Fibroblast of lung (primary cell): ENCODE data around the gene NOC4L. TPM values are rescaled to one million over a fixed set of nuclear protein-coding genes. Genes with fewer than 3 reads are reported as not detected.

Experiments
- DNase-seq, 2 donors: peaks; one replicate each; pipeline versions ENCODE4 v3.0.0 to v3.0.0-alpha.2; 2010; ENCODE audit warnings: low read depth in 2 of 2
- H2AFZ ChIP-seq: 2 replicates; pipeline ENCODE4 v1.5.1; 2012; ENCODE audit warnings: low read length, control low read depth, inconsistent platforms
- H3K27ac ChIP-seq: 2 replicates; pipeline ENCODE4 v1.5.1; 2011; ENCODE audit warnings: low read length, control low read depth; ENCODE audit not compliant: insufficient read depth
- H3K27me3 ChIP-seq: 2 replicates; pipeline ENCODE4 v1.5.1; 2011; ENCODE audit warnings: mild to moderate bottlenecking, low read length; ENCODE audit not compliant: control insufficient read depth, insufficient read depth
- H3K36me3 ChIP-seq: 2 replicates; pipeline ENCODE4 v1.5.1; 2011; ENCODE audit warnings: low read length; ENCODE audit not compliant: control insufficient read depth, insufficient read depth
- H3K4me1 ChIP-seq: 2 replicates; pipeline ENCODE4 v1.5.1; 2011; ENCODE audit warnings: low read length; ENCODE audit not compliant: control insufficient read depth, insufficient read depth; ENCODE audit errors: extremely low read depth
- H3K4me2 ChIP-seq: 2 replicates; pipeline ENCODE4 v1.5.1; 2011; ENCODE audit warnings: low read length, control low read depth; ENCODE audit not compliant: insufficient read depth; ENCODE audit errors: extremely low read depth
- H3K4me3 ChIP-seq, 4 experiments: fragments of 200-600 bp in 1 of 4; sonication (generic) in 1 of 4; replicated peaks in 1 of 4; 2 replicates each; pipeline ENCODE4 v1.5.1; 2011 to 2016; ENCODE audit warnings: low read length in 4 of 4, low read depth in 3 of 4, mild to moderate bottlenecking in 3 of 4, control low read depth in 2 of 4, inconsistent platforms in 1 of 4, mixed read lengths in 1 of 4; ENCODE audit not compliant: insufficient read depth in 1 of 4; ENCODE audit errors: control extremely low read depth in 1 of 4
- H3K79me2 ChIP-seq: 2 replicates; pipeline ENCODE4 v1.5.1; 2012; ENCODE audit warnings: mild to moderate bottlenecking, low read length, inconsistent platforms; ENCODE audit not compliant: control insufficient read depth, insufficient read depth
- H3K9ac ChIP-seq: 2 replicates; pipeline ENCODE4 v1.5.1; 2011; ENCODE audit warnings: mild to moderate bottlenecking, low read length, control low read depth; ENCODE audit not compliant: insufficient read depth
- H3K9me3 ChIP-seq: 2 replicates; pipeline ENCODE4 v1.5.1; 2012; ENCODE audit warnings: low read depth, low read length; ENCODE audit not compliant: control insufficient read depth, insufficient read depth
- H4K20me1 ChIP-seq: 2 replicates; pipeline ENCODE4 v1.5.1; 2011; ENCODE audit warnings: low read length; ENCODE audit not compliant: control insufficient read depth, insufficient read depth; ENCODE audit errors: extremely low read depth
- CTCF ChIP-seq, 2 donors: IDR thresholded peaks in 1 of 2; conservative IDR thresholded peaks in 1 of 2; 1 replicate in 1 of 2; 2 replicates in 1 of 2; pipeline ENCODE4 v1.5.1; 2011 to 2012; ENCODE audit warnings: low read length in 2 of 2, control low read depth in 1 of 2, inconsistent platforms in 1 of 2, low read depth in 1 of 2, mild to moderate bottlenecking in 1 of 2
- polyA plus RNA-seq, 2 donors: library from polyadenylated mRNA; depleted of rRNA in 1 of 2; stranded (reverse) in 1 of 2; unstranded in 1 of 2; fragments of >200 nt; gene quantifications; 2 replicates each; pipeline ENCODE4 v1.2.1, GENCODE V29; 2011 to 2012; ENCODE audit warnings: missing spikeins in 1 of 2
- total RNA-seq: library from RNA; depleted of rRNA; stranded (reverse); fragments of >200 nt; gene quantifications from 2 replicates; pipeline ENCODE4 v1.2.1, GENCODE V29; 2014

NOC4L gene
- total and polyA plus RNA-seq, 2 donors (not counting 1 experiment from before 2014, with no cell fraction given): 3.0 to 6.8 TPM

- Histone ChIP-seq H3K36me3 (no peaks in the 10 kb centered on the region), H3K9me3 (no peaks in the 10 kb centered on the region), H3K27me3 (peaks cover 17% of the 10 kb centered on the region), H3K79me2 (no peaks in the 10 kb centered on the region), H4K20me1 (no peaks in the 10 kb centered on the region), H3K4me3 (no peak overlapping the region), H3K4me1 (no peaks in the 10 kb centered on the region), H3K9ac (no peak overlapping the region), H2AFZ (no peak overlapping the region), H3K4me2 (no peak overlapping the region), H3K27ac (no peak overlapping the region)
- TF ChIP-seq CTCF (conservative IDR thresholded peaks at IDR 0.05 in 1 of 2, IDR thresholded peaks at IDR 0.05 in 1 of 2; ENCODE audit: low read depth in 1 of 2, low read length in 2 of 2): no peak
- DNase-seq: no peak
Observed at GRCh38 chr12:132201391-132202120, 57.3 kb downstream of the NOC4L start.

Other genes with a start within 250 kb of the NOC4L start
- gene ULK1, start 249.8 kb upstream of the NOC4L start, total RNA-seq: 8.5 and 14.9 TPM in 2 replicates
- 3.3 and 4.0 TPM in 2 replicates for gene ULK1, start 249.8 kb upstream of the NOC4L start, polyA plus RNA-seq
- 7.2 and 10.1 TPM in 2 replicates for gene PUS1, start 215.2 kb upstream of the NOC4L start, total RNA-seq
- gene PUS1, start 215.2 kb upstream of the NOC4L start, polyA plus RNA-seq: 8.3 and 13.7 TPM in 2 replicates
- gene EP400, start 194.5 kb upstream of the NOC4L start, total RNA-seq: 8.0 and 12.4 TPM in 2 replicates
- gene EP400, start 194.5 kb upstream of the NOC4L start, polyA plus RNA-seq: 3.4 and 6.2 TPM in 2 replicates
- gene DDX51, start 138 bp upstream of the NOC4L start, total RNA-seq: 7.2 and 7.4 TPM in 2 replicates
- 3.7 and 7.0 TPM in 2 replicates for gene DDX51, start 138 bp upstream of the NOC4L start, polyA plus RNA-seq
- 0.51 and 2.8 TPM in 2 replicates for gene GALNT9, start 185.1 kb downstream of the NOC4L start, total RNA-seq
- gene GALNT9, start 185.1 kb downstream of the NOC4L start, polyA plus RNA-seq: 0.10 and 2.0 TPM in 2 replicates